ENCODE results near the gene EFNA3.

GRCh38 chr1:155079210-155079486, 511 bp downstream of the EFNA3 start:
- TF ChIP-seq POLR2AphosphoS5 (IDR thresholded peaks at IDR 0.05; ENCODE audit: low read depth, low read length) = no peak
- no peak for TF ChIP-seq TAF1 (IDR thresholded peaks at IDR 0.05; ENCODE audit: borderline replicate concordance, insufficient read depth, low read length)

All from PFSK-1 (cell line).